ENCODE measurements around the gene CINP. TPM values are rescaled to one million over a fixed set of nuclear protein-coding genes. Genes with fewer than 3 reads are reported as not detected.
"Not testable (repeated sequence)": the region's sequence is repeated elsewhere in the genome, so short reads cannot be mapped to it uniquely, and the experiment has no call there.

CINP gene
- total and polyA plus RNA-seq, 7 donors = 22.5 to 42.4 (median 33.5) TPM

DNA sequence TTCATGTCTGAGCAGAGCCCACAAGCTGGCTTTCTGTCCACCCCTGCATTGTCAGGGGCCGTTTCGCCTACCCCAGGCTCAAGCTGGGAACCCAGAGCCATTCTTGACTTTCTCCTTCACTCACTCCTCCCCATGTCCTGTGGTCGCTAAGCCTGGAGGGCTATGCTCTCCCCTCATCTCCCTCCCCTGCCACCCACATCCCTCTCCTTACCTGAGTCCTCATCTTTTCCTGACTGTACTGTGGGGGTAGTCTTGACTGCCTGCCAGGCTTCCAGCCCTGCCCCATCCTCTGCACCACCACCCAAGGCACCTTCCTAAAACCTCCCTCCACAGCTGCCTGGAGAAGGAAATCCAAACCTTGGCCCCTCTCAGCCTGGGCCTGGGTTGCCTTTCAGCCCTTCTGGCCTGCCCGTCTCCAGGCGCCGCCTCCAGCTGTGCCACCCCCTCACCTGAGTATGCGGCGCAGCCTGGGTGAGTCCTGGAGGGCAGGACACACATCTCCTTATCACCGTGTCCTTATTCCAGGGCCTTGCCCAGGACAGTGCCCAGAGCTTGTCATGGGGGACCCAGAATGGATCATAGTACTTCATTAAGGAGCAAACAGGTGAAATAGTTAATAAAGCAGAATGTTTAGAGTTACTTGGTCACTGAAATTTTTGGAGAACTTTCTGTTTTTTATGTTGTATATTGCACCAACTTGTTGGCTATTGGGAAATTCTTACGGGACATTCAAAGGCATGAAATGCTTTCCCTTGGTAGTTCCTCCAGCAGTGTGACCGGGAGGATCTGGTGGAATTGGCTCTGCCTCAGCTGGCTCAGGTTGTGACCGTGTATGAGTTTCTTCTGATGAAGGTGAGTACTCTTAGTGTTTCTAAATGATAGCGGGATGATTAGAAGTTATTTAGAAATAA, 28.6 kb downstream of the CINP start:
- intact Hi-C loops (cut with DNase I) = no loop called here
- H3K36me3 ChIP-seq (ENCODE audit: insufficient read depth in 1 of 2, low read depth in 1 of 2) = peaks cover 0 to 78% of the 10 kb centered on the region in 2 donors

DNA sequence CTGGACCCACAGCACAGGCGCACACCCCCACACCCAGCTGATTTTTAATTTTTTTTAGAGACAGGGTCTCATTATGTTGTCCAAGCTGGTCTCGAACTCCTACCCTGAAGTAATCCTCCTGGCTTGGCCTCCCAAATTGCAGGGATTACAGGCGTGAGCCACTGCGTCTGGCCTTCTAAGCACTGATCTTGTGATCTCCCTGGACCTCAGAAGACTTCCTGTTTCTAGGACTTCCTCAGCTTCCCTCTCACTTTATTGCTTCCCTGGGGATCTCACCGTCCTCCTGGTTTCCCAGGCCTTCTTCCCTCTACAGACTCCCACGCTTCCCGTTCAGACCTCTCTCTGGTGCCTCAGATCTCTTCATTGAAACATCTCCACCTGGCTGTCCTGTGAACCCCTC, 29.3 kb downstream of the CINP start:
- whole genome bisulfite sequencing, 3 donors = 72 to 76% (median 74%) methylated on average over 7 of the region's 7 CpGs
- H3K27ac ChIP-seq = no peak overlapping the region
- H3K4me3 ChIP-seq = no peak overlapping the region
- H3K36me3 ChIP-seq (ENCODE audit: insufficient read depth in 1 of 2, low read depth in 1 of 2) = peaks cover 0 to 71% of the 10 kb centered on the region in 2 donors
- ATAC-seq (no peak), DNase-seq (no peak)
- no peaks in the 10 kb centered on the region for H3K27me3 ChIP-seq (ENCODE audit: insufficient read depth in 3 of 3, low read length in 2 of 3)
- no peak for TF ChIP-seq CTCF (IDR thresholded peaks at IDR 0.05)
- intact Hi-C loops (cut with DNase I) = no loop called here
- H3K9me3 ChIP-seq = no peaks in the 10 kb centered on the region
- H3K4me1 ChIP-seq = no peaks in the 10 kb centered on the region

More for the DNA sequence above, 28.6 kb downstream of the CINP start:
- Histone ChIP-seq H3K27ac (no peak overlapping the region), H3K27me3 (ENCODE audit: insufficient read depth in 3 of 3, low read length in 2 of 3) (no peaks in the 10 kb centered on the region), H3K4me1 (no peaks in the 10 kb centered on the region), H3K4me3 (no peak overlapping the region), H3K9me3 (no peaks in the 10 kb centered on the region)
- no peak for TF ChIP-seq CTCF (IDR thresholded peaks at IDR 0.05)
- 87 to 93% (median 88%) methylated on average over 13 of the region's 13 CpGs for WGBS, 3 donors
- no peak for ATAC-seq
- DNase-seq = no peak

- Histone ChIP-seq H3K9me3 (no peaks in the 10 kb centered on the region), H3K36me3 (ENCODE audit: insufficient read depth in 1 of 2, low read depth in 1 of 2) (peaks cover 0 to 55% of the 10 kb centered on the region in 2 donors), H3K27ac (no peak overlapping the region), H3K4me1 (no peaks in the 10 kb centered on the region), H3K4me3 (no peak overlapping the region), H3K27me3 (ENCODE audit: insufficient read depth in 3 of 3, low read length in 2 of 3) (no peaks in the 10 kb centered on the region)
- DNase-seq (no peak), ATAC-seq (no peak)
- 91 to 95% (median 92%) methylated on average over 8 of the region's 8 CpGs for WGBS, 3 donors
- TF ChIP-seq CTCF (IDR thresholded peaks at IDR 0.05) = no peak
- intact Hi-C loops (cut with DNase I) = no loop called here
These were observed 31.9 kb downstream of the CINP start for GRCh38 chr14:102330806-102331205.

DNA sequence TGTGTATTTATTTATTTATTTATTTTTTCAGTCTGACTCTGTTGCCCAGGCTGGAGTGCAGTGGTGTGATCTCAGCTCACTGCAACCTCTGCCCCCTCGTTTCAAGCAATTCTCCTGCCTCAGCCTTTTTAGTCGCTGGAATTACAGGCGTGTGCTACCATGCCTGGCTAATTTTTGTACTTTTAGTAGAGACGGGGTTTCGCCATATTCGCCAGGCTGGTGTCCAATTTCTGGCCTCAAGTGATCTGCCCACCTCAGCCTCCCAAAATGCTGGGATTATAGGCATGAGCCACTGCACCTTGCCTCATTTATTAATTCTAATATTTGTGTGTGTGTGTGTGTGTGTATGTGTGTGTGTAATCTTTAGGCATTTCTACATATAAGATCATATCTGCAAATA, 33.3 kb downstream of the CINP start:
- H3K27ac ChIP-seq; H3K27me3 ChIP-seq (ENCODE audit: insufficient read depth in 3 of 3, low read length in 2 of 3); H3K9me3 ChIP-seq; DNase-seq; ATAC-seq; intact Hi-C loops (cut with DNase I); H3K4me1 ChIP-seq; H3K4me3 ChIP-seq: not testable (repeated sequence)
- WGBS, 3 donors = 82 to 91% (median 87%) methylated on average over 6 of the region's 6 CpGs
- H3K36me3 ChIP-seq (ENCODE audit: insufficient read depth in 1 of 2, low read depth in 1 of 2) = peaks cover 0 to 46% of the 10 kb centered on the region in 2 donors

- 89 to 94% (median 92%) methylated on average over 14 of the region's 14 CpGs for WGBS, 3 donors
- TF ChIP-seq CTCF (IDR thresholded peaks at IDR 0.05) = no peak
- ATAC-seq (no peak), DNase-seq (no peak)
- Histone ChIP-seq H3K36me3 (ENCODE audit: insufficient read depth in 1 of 2, low read depth in 1 of 2) (peaks cover 0 to 29% of the 10 kb centered on the region in 2 donors), H3K4me1 (peaks cover 6% of the 10 kb centered on the region), H3K9me3 (no peaks in the 10 kb centered on the region), H3K27me3 (ENCODE audit: insufficient read depth in 3 of 3, low read length in 2 of 3) (no peaks in the 10 kb centered on the region), H3K4me3 (no peak overlapping the region), H3K27ac (no peak overlapping the region)
- intact Hi-C loops (cut with DNase I) = no loop called here
These were observed 36.1 kb downstream of the CINP start for GRCh38 chr14:102326583-102326982.

All from psoas muscle (tissue), 8 donors.